Keratinocyte (primary cell): ENCODE measurements around the gene GNAT3. TPM values are rescaled to one million over a fixed set of nuclear protein-coding genes. Genes with fewer than 3 reads are reported as not detected.

Experiments
- DNase-seq: peaks from one replicate; pipeline ENCODE4 v3.0.0-alpha.2; 2011; ENCODE audit warnings: low read depth, missing footprints, low spot score
- FAIRE-seq: peaks from 2 replicates; lab custom pipeline; 2011; peaks lifted over from hg19 to GRCh38; lab: Jason Lieb, UNC
- H2AFZ ChIP-seq: 2 replicates; pipeline ENCODE4 v1.6.0; 2012; ENCODE audit warnings: low read length, control low read depth, inconsistent platforms; ENCODE audit not compliant: control insufficient read depth
- H3K27ac ChIP-seq: 2 replicates; pipeline ENCODE4 v1.5.1; 2011; ENCODE audit warnings: low read length; ENCODE audit not compliant: control insufficient read depth, insufficient read depth
- H3K27me3 ChIP-seq: 3 replicates; pipeline ENCODE4 v1.6.0; 2011; ENCODE audit warnings: low read length; ENCODE audit not compliant: control insufficient read depth, insufficient read depth; ENCODE audit errors: extremely low read depth
- H3K36me3 ChIP-seq, 2 experiments: 2 replicates in 1 of 2; 3 replicates in 1 of 2; pipeline ENCODE4 v1.5.1; 2011; ENCODE audit warnings: low read length in 2 of 2, mild to moderate bottlenecking in 1 of 2; ENCODE audit not compliant: control insufficient read depth in 2 of 2, insufficient read depth in 2 of 2; ENCODE audit errors: extremely low read depth in 1 of 2
- H3K4me1 ChIP-seq: 3 replicates; pipeline ENCODE4 v1.5.1; 2011; ENCODE audit warnings: low read length; ENCODE audit not compliant: control insufficient read depth, insufficient read depth; ENCODE audit errors: extremely low read depth
- H3K4me2 ChIP-seq: 3 replicates; pipeline ENCODE4 v1.6.0; 2011; ENCODE audit warnings: low read depth, low read length; ENCODE audit not compliant: control insufficient read depth, insufficient read depth; ENCODE audit errors: extremely low read depth
- H3K4me3 ChIP-seq, 3 experiments: fragments of 200-600 bp in 1 of 3; sonication (generic) in 1 of 3; 2 replicates in 2 of 3; 3 replicates in 1 of 3; pipeline ENCODE4 v1.5.1; 2011 to 2016; ENCODE audit warnings: low read length in 3 of 3, mild to moderate bottlenecking in 3 of 3, control low read depth in 2 of 3, inconsistent platforms in 1 of 3, low read depth in 1 of 3, mixed read lengths in 1 of 3, mixed run types in 1 of 3, moderate library complexity in 1 of 3; ENCODE audit not compliant: control insufficient read depth in 2 of 3, insufficient read depth in 2 of 3; ENCODE audit errors: extremely low read depth in 1 of 3
- H3K79me2 ChIP-seq: 2 replicates; pipeline ENCODE4 v1.6.0; 2012; ENCODE audit warnings: low read length; ENCODE audit not compliant: control insufficient read depth, insufficient read depth
- H3K9ac ChIP-seq: 3 replicates; pipeline ENCODE4 v1.6.0; 2011; ENCODE audit warnings: low read length; ENCODE audit not compliant: control insufficient read depth, insufficient read depth; ENCODE audit errors: extremely low read depth
- H3K9me1 ChIP-seq: 3 replicates; pipeline ENCODE4 v1.6.0; 2011; ENCODE audit warnings: low read length; ENCODE audit not compliant: control insufficient read depth, insufficient read depth; ENCODE audit errors: extremely low read depth
- H3K9me3 ChIP-seq: 2 replicates; pipeline ENCODE4 v1.5.1; 2012; ENCODE audit warnings: low read depth, low read length; ENCODE audit not compliant: control insufficient read depth
- H4K20me1 ChIP-seq: 3 replicates; pipeline ENCODE4 v1.6.0; 2011; ENCODE audit warnings: low read length; ENCODE audit not compliant: control insufficient read depth, insufficient read depth; ENCODE audit errors: extremely low read depth
- EZH2 ChIP-seq: IDR thresholded peaks from one replicate; pipeline ENCODE4 v1.6.1; 2012; ENCODE audit warnings: inconsistent platforms, mild to moderate bottlenecking, low read length, moderate library complexity
- dilution Hi-C: fragments of 300-500 bp; cut with MboI; formaldehyde crosslinking; loops from one replicate; pipeline ENCODE4 v1.7.0; 2020; ENCODE audit warnings: low sequenced_read_pairs; ENCODE audit not compliant: extremely low pct_ligation_motif_present
- polyA plus RNA-seq, 5 experiments: library from polyadenylated mRNA; depleted of rRNA in 3 of 5; stranded (reverse) in 3 of 5; stranded (forward) in 1 of 5; unstranded in 1 of 5; fragments of >200 nt; gene quantifications; 1 replicate in 1 of 5; 2 replicates in 3 of 5; 3 replicates in 1 of 5; pipeline versions ENCODE4 v1.2.1 to v1.2.3, GENCODE V29; 2011 to 2012; ENCODE audit warnings: missing spikeins in 2 of 5, low read depth in 1 of 5, low replicate concordance in 1 of 5
- TF ChIP-seq, protein P1 (sequence below), 3 experiments: IDR thresholded peaks in 1 of 3; conservative IDR thresholded peaks in 1 of 3; optimal IDR thresholded peaks in 1 of 3; 2 replicates in 2 of 3; 3 replicates in 1 of 3; pipeline versions ENCODE3 to v1.5.1; 2011; ENCODE audit warnings: low read length in 3 of 3, mild to moderate bottlenecking in 3 of 3, moderate library complexity in 2 of 3, control low read depth in 1 of 3, inconsistent platforms in 1 of 3; ENCODE audit not compliant: insufficient read depth in 2 of 3; ENCODE audit errors: extremely low read depth in 1 of 3

The GNAT3 gene
- polyA plus RNA-seq, 1 donor (not counting 4 experiments of a cell fraction or from before 2014, with no cell fraction given): not detected

GRCh38 chr7:80521809-80522208 lies 9.9 kb upstream of the GNAT3 start:
- Histone ChIP-seq H3K36me3 (no peaks in the 10 kb centered on the region), H3K9me1 (no peaks in the 10 kb centered on the region), H3K79me2 (no peaks in the 10 kb centered on the region), H4K20me1 (no peaks in the 10 kb centered on the region), H3K9ac (no peak overlapping the region), H3K4me3 (no peak overlapping the region), H3K4me2 (no peak overlapping the region), H3K9me3 (no peaks in the 10 kb centered on the region), H2AFZ (no peak overlapping the region), H3K27ac (no peak overlapping the region), H3K4me1 (no peaks in the 10 kb centered on the region), H3K27me3 (no peaks in the 10 kb centered on the region)
- no peak for FAIRE-seq
- no peak for DNase-seq
- dilution Hi-C loops: no loop called here
- TF ChIP-seq, protein P1, sequence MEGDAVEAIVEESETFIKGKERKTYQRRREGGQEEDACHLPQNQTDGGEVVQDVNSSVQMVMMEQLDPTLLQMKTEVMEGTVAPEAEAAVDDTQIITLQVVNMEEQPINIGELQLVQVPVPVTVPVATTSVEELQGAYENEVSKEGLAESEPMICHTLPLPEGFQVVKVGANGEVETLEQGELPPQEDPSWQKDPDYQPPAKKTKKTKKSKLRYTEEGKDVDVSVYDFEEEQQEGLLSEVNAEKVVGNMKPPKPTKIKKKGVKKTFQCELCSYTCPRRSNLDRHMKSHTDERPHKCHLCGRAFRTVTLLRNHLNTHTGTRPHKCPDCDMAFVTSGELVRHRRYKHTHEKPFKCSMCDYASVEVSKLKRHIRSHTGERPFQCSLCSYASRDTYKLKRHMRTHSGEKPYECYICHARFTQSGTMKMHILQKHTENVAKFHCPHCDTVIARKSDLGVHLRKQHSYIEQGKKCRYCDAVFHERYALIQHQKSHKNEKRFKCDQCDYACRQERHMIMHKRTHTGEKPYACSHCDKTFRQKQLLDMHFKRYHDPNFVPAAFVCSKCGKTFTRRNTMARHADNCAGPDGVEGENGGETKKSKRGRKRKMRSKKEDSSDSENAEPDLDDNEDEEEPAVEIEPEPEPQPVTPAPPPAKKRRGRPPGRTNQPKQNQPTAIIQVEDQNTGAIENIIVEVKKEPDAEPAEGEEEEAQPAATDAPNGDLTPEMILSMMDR (optimal IDR thresholded peaks at IDR 0.05 in 1 of 3, IDR thresholded peaks at IDR 0.05 in 1 of 3, conservative IDR thresholded peaks at IDR 0.05 in 1 of 3; ENCODE audit: extremely low read depth in 1 of 3, insufficient read depth in 2 of 3, low read length in 3 of 3): no peak
- TF ChIP-seq EZH2: no peak

DNA sequence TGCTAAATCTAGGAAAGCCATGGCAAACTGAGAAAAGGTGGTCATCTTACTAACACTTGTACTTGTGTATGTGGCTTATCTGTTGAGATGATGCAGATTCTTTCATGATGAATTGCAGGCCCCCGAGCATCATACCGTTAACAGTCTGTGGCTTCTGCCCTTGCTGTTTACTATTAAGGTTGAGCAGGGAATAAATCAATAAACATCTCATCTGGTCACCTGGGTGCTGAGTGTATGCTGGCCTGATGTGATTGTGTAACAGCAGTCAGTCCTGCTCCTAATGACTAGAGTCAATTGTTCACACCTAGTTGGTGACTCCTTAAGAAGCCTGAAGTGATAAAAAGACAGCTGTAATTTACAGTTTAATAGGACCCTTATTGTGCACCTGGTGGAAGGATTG lies 8.3 kb upstream of the GNAT3 start:
- Histone ChIP-seq H3K4me3 (no peak overlapping the region), H3K27me3 (no peaks in the 10 kb centered on the region), H3K9ac (no peak overlapping the region), H2AFZ (no peak overlapping the region), H3K4me1 (no peaks in the 10 kb centered on the region), H3K9me1 (no peaks in the 10 kb centered on the region), H3K79me2 (no peaks in the 10 kb centered on the region), H3K4me2 (no peak overlapping the region), H4K20me1 (no peaks in the 10 kb centered on the region), H3K36me3 (no peaks in the 10 kb centered on the region), H3K9me3 (no peaks in the 10 kb centered on the region), H3K27ac (no peak overlapping the region)
- no peak for FAIRE-seq
- TF ChIP-seq, protein P1 (optimal IDR thresholded peaks at IDR 0.05 in 1 of 3, IDR thresholded peaks at IDR 0.05 in 1 of 3, conservative IDR thresholded peaks at IDR 0.05 in 1 of 3; ENCODE audit: extremely low read depth in 1 of 3, insufficient read depth in 2 of 3, low read length in 3 of 3): no peak
- dilution Hi-C loops: no loop called here
- DNase-seq: no peak
